ENCODE measurements around the gene NEAT1. TPM values are rescaled to one million over a fixed set of nuclear protein-coding genes. Genes with fewer than 3 reads are reported as not detected.
A peak's percentile ranks its signal among the peaks of the same experiment; 100 is the strongest.

Gene NEAT1
- total RNA-seq, 1 donor from 2014 or later, result 333 TPM

- TF ChIP-seq CTCF (IDR thresholded peaks at IDR 0.05), result no peak
- peaks cover 71% of the 10 kb centered on the region for H3K4me1 Mint-ChIP-seq (ENCODE audit: low read depth)
- peak overlapping the region; percentile 99 for H3K27ac Mint-ChIP-seq (ENCODE audit: unreplicated experiment)
- no peaks in the 10 kb centered on the region for H3K27me3 Mint-ChIP-seq (ENCODE audit: low read depth)
- H3K36me3 Mint-ChIP-seq (ENCODE audit: low read depth), result no peaks in the 10 kb centered on the region
- H3K4me3 Mint-ChIP-seq (ENCODE audit: unreplicated experiment), result no peak overlapping the region
- no peak for DNase-seq (ENCODE audit: low spot score)
- H3K9me3 Mint-ChIP-seq (ENCODE audit: low read depth), result no peaks in the 10 kb centered on the region
These were observed 38.2 kb upstream of the NEAT1 start for GRCh38 chr11:65384301-65384889.

GRCh38 chr11:65386307-65387140 is 36.1 kb upstream of the NEAT1 start, which contains the start of gene FRMD8:
TSS of gene FRMD8 (plus strand) at chr11:65386637. CDS start at chr11:65387037, 400 bp downstream.
- H3K4me3 Mint-ChIP-seq (ENCODE audit: unreplicated experiment), result peak within 1 kb of the TSS; percentile 86
- H3K9me3 Mint-ChIP-seq (ENCODE audit: low read depth), result no peaks in the 10 kb centered on the region
- peaks cover 87% of the 10 kb centered on the region for H3K4me1 Mint-ChIP-seq (ENCODE audit: low read depth)
- no peaks in the 10 kb centered on the region for H3K27me3 Mint-ChIP-seq (ENCODE audit: low read depth)
- peak; percentile 94 for DNase-seq (ENCODE audit: low spot score)
- no peak for TF ChIP-seq CTCF (IDR thresholded peaks at IDR 0.05)
- peak within 1 kb of the TSS; percentile 99 for H3K27ac Mint-ChIP-seq (ENCODE audit: unreplicated experiment)
- H3K36me3 Mint-ChIP-seq (ENCODE audit: low read depth), result no peaks in the 10 kb centered on the region

- peak overlapping the region; percentile 87 for H3K27ac Mint-ChIP-seq (ENCODE audit: unreplicated experiment)
These were observed 33.9 kb upstream of the NEAT1 start for GRCh38 chr11:65388731-65389130.

GRCh38 chr11:65389294-65389980 is 33.2 kb upstream of the NEAT1 start:
- DNase-seq (ENCODE audit: low spot score), result peak; percentile 90
- no peaks in the 10 kb centered on the region for H3K9me3 Mint-ChIP-seq (ENCODE audit: low read depth)
- H3K4me1 Mint-ChIP-seq (ENCODE audit: low read depth), result peaks cover 62% of the 10 kb centered on the region
- no peaks in the 10 kb centered on the region for H3K27me3 Mint-ChIP-seq (ENCODE audit: low read depth)
- peak overlapping the region; percentile 87 for H3K27ac Mint-ChIP-seq (ENCODE audit: unreplicated experiment)
- peak overlapping the region; percentile 63 for H3K4me3 Mint-ChIP-seq (ENCODE audit: unreplicated experiment)
- peaks cover 4% of the 10 kb centered on the region for H3K36me3 Mint-ChIP-seq (ENCODE audit: low read depth)
- TF ChIP-seq CTCF (IDR thresholded peaks at IDR 0.05), result no peak

More at GRCh38 chr11:65388731-65389130, 33.9 kb upstream of the NEAT1 start:
- Mint-ChIP-seq H3K36me3 (ENCODE audit: low read depth) (peaks cover 4% of the 10 kb centered on the region), H3K27me3 (ENCODE audit: low read depth) (no peaks in the 10 kb centered on the region), H3K9me3 (ENCODE audit: low read depth) (no peaks in the 10 kb centered on the region), H3K4me1 (ENCODE audit: low read depth) (peaks cover 70% of the 10 kb centered on the region), H3K4me3 (ENCODE audit: unreplicated experiment) (peak overlapping the region; percentile 54)
- no peak for DNase-seq (ENCODE audit: low spot score)
- no peak for TF ChIP-seq CTCF (IDR thresholded peaks at IDR 0.05)
